Measurements from ENCODE around the gene MTMR10.

GRCh38 chr15:31027910-31028578 is 36.6 kb upstream of the MTMR10 start:
- TF ChIP-seq CTCF (conservative IDR thresholded peaks at IDR 0.05; ENCODE audit: low read depth in 2 of 2) (no peak), EZH2 (IDR thresholded peaks at IDR 0.05; ENCODE audit: low read depth, unreplicated experiment) (no peak), POLR2AphosphoS5 (IDR thresholded peaks at IDR 0.05; ENCODE audit: low read depth) (no peak), EZH2phosphoT487 (IDR thresholded peaks at IDR 0.05; ENCODE audit: unreplicated experiment) (no peak), REST (IDR thresholded peaks at IDR 0.05; ENCODE audit: unreplicated experiment) (no peak), CREB1 (CRISPR knock-in tag; IDR thresholded peaks at IDR 0.05; ENCODE audit: low read depth) (no peak), NANOG (IDR thresholded peaks at IDR 0.05; ENCODE audit: borderline replicate concordance) (no peak), STAT1 (IDR thresholded peaks at IDR 0.05; ENCODE audit: unreplicated experiment) (no peak), JUNB (IDR thresholded peaks at IDR 0.05; ENCODE audit: unreplicated experiment) (no peak), ETS1 (IDR thresholded peaks at IDR 0.05) (no peak), ZNF462 (CRISPR knock-in tag; IDR thresholded peaks at IDR 0.05) (no peak), ZNF114 (CRISPR knock-in tag; IDR thresholded peaks at IDR 0.05) (no peak), ZNF331 (CRISPR knock-in tag; IDR thresholded peaks at IDR 0.05; ENCODE audit: low read depth) (no peak)
